NCI-H345 (cell line): Measurements from ENCODE around the gene CAPN1.

Experiments used
- DNase-seq: peaks from one replicate; lab custom pipeline; 2025; lab: John Stamatoyannopoulos, UW

The CAPN1 gene

GRCh38 chr11:65194564-65194963 lies 12.8 kb downstream of the CAPN1 start:
- no peak for DNase-seq

- no peak for DNase-seq
Measured at GRCh38 chr11:65204143-65204542, 22.4 kb downstream of the CAPN1 start.

- DNase-seq = peak; percentile 7
Measured at GRCh38 chr11:65204646-65205601, 23.2 kb downstream of the CAPN1 start.

- DNase-seq = no peak
Measured at GRCh38 chr11:65205602-65205967, 23.9 kb downstream of the CAPN1 start.

GRCh38 chr11:65206441-65206841 lies 24.7 kb downstream of the CAPN1 start:
- no peak for DNase-seq

- DNase-seq = no peak
Measured at GRCh38 chr11:65206901-65207300, 25.2 kb downstream of the CAPN1 start.

GRCh38 chr11:65207918-65208784 lies 26.4 kb downstream of the CAPN1 start:
- DNase-seq = no peak

- DNase-seq = no peak
Measured at GRCh38 chr11:65208785-65209710, 27.3 kb downstream of the CAPN1 start.

GRCh38 chr11:65209711-65210360 lies 28.1 kb downstream of the CAPN1 start:
- DNase-seq = no peak

- DNase-seq = no peak
Measured at GRCh38 chr11:65210361-65210731, 28.6 kb downstream of the CAPN1 start.

- DNase-seq = no peak
Measured at GRCh38 chr11:65210748-65211147, 29.0 kb downstream of the CAPN1 start.

- DNase-seq = no peak
Measured at GRCh38 chr11:65211293-65212105, 29.8 kb downstream of the CAPN1 start.

GRCh38 chr11:65212226-65212801 lies 30.6 kb downstream of the CAPN1 start:
- DNase-seq = no peak

GRCh38 chr11:65213322-65214211 lies 31.8 kb downstream of the CAPN1 start:
- DNase-seq = peak; percentile 59

GRCh38 chr11:65214212-65214845 lies 32.6 kb downstream of the CAPN1 start:
- no peak for DNase-seq

- DNase-seq = no peak
Measured at GRCh38 chr11:65215441-65216076, 33.8 kb downstream of the CAPN1 start.

- DNase-seq = no peak
Measured at GRCh38 chr11:65216830-65217229, 35.1 kb downstream of the CAPN1 start.
